HepG2 (cell line): ENCODE measurements around the gene CLDN5. TPM values are rescaled to one million over a fixed set of nuclear protein-coding genes. Genes with fewer than 3 reads are reported as not detected.
A peak's percentile ranks its signal among the peaks of the same experiment; 100 is the strongest.

ENCODE experiments used
- CBX1 ChIP-seq: IDR thresholded peaks from one replicate; pipeline ENCODE4 v1.6.1; 2016; ENCODE audit warnings: antibody characterized with exemption, low read depth
- DR1 ChIP-seq: sonication (generic); formaldehyde crosslinking; IDR thresholded peaks from 2 replicates; pipeline ENCODE4 v1.8.0; 2021; ENCODE audit warnings: mild to moderate bottlenecking, missing genetic modification reagents, inconsistent platforms
- FOSL2 ChIP-seq: sonication (generic); formaldehyde crosslinking; IDR thresholded peaks from 2 replicates; pipeline ENCODE4 v1.4.0; 2020; ENCODE audit warnings: missing genetic modification reagents
- HNRNPUL1 ChIP-seq: fragments of 200-400 bp; formaldehyde crosslinking; IDR thresholded peaks from 2 replicates; pipeline ENCODE4 v1.6.1; 2017; ENCODE audit warnings: low read depth, mild to moderate bottlenecking, low read length, moderate library complexity
- NCOA2 ChIP-seq: sonication (generic); formaldehyde crosslinking; IDR thresholded peaks from 2 replicates; pipeline ENCODE4 v1.8.0; 2022; ENCODE audit warnings: inconsistent platforms
- NFIB ChIP-seq: sonication (generic); formaldehyde crosslinking; IDR thresholded peaks from 2 replicates; pipeline ENCODE4 v1.9.0; 2021; ENCODE audit warnings: missing genetic modification reagents, mild to moderate bottlenecking, borderline replicate concordance
- NR2F1 ChIP-seq, 2 experiments: fragments of 450-650 bp in 1 of 2; formaldehyde crosslinking in 1 of 2; IDR thresholded peaks; 2 replicates each; pipeline versions ENCODE4 v1.5.0 to v1.6.1; 2016 to 2020; ENCODE audit warnings: mild to moderate bottlenecking in 1 of 2, missing compliant biosample characterization in 1 of 2, missing genetic modification reagents in 1 of 2, moderate library complexity in 1 of 2
- POLR2AphosphoS5 ChIP-seq: IDR thresholded peaks from 2 replicates; pipeline ENCODE4 v1.6.1; 2012; ENCODE audit warnings: low read depth, low read length
- TARDBP ChIP-seq: sonication (generic); formaldehyde crosslinking; IDR thresholded peaks from 2 replicates; pipeline ENCODE4 v1.8.0; 2022; ENCODE audit warnings: mild to moderate bottlenecking, missing genetic modification reagents
- ZFP36L2 ChIP-seq: sonication (generic); formaldehyde crosslinking; IDR thresholded peaks from 2 replicates; pipeline ENCODE4 v1.4.0; 2020; ENCODE audit warnings: missing genetic modification reagents
- ZNF382 ChIP-seq: sonication (generic); formaldehyde crosslinking; IDR thresholded peaks from 2 replicates; pipeline ENCODE4 v1.5.0; 2020; ENCODE audit warnings: missing genetic modification reagents, mild to moderate bottlenecking, borderline replicate concordance
- ZNF546 ChIP-seq: sonication (generic); formaldehyde crosslinking; conservative IDR thresholded peaks from 2 replicates; pipeline ENCODE4 v1.8.1; 2023; ENCODE audit warnings: mild to moderate bottlenecking, missing genetic modification reagents
- ZNF747 ChIP-seq: sonication (generic); formaldehyde crosslinking; IDR thresholded peaks from 2 replicates; pipeline ENCODE4 v1.8.1; 2023; ENCODE audit warnings: missing genetic modification reagents, mild to moderate bottlenecking, borderline replicate concordance
- polyA plus RNA-seq, 8 experiments: library from polyadenylated mRNA; depleted of rRNA in 3 of 8; stranded (reverse) in 7 of 8; unstranded in 1 of 8; fragments of >200 nt; fragmentation: Illumina TruSeq in 4 of 8; extraction: Trizol in 4 of 8; gene quantifications; 2 replicates each; pipeline versions ENCODE4 v1.2.1 to v1.2.3, GENCODE V29; 2011 to 2016; ENCODE audit warnings: low read depth in 4 of 8, missing spikeins in 1 of 8, mixed read lengths in 1 of 8; ENCODE audit not compliant: insufficient read depth in 1 of 8
- total RNA-seq, 5 experiments: library from RNA; depleted of rRNA; stranded (reverse); fragments of >200 nt; fragmentation: Illumina TruSeq; extraction: Trizol; gene quantifications; 2 replicates each; pipeline ENCODE4 v1.2.3, GENCODE V29; 2016; ENCODE audit warnings: low read depth in 1 of 5
- TF ChIP-seq, protein P1 (sequence below): IDR thresholded peaks from 2 replicates; pipeline ENCODE4 v1.6.1; 2016; ENCODE audit warnings: low read depth, missing genetic modification reagents, missing compliant biosample characterization
- TF ChIP-seq, protein P2 (sequence below): sonication (generic); formaldehyde crosslinking; IDR thresholded peaks from 2 replicates; pipeline ENCODE4 v1.4.0; 2020; ENCODE audit warnings: mild to moderate bottlenecking, missing genetic modification reagents
- TF ChIP-seq, protein P3 (sequence below): IDR thresholded peaks from 2 replicates; pipeline ENCODE4 v1.6.1; 2018; ENCODE audit warnings: missing genetic modification reagents, mild to moderate bottlenecking, missing compliant biosample characterization
- TF ChIP-seq, protein P4 (sequence below): IDR thresholded peaks from 2 replicates; pipeline ENCODE4 v1.6.1; 2012; ENCODE audit warnings: inconsistent platforms
- TF ChIP-seq, protein P5 (sequence below): sonication (generic); formaldehyde crosslinking; IDR thresholded peaks from 2 replicates; pipeline ENCODE4 v1.5.0; 2020; ENCODE audit warnings: missing genetic modification reagents

CLDN5 gene
- total and polyA plus RNA-seq, 2 of the 13 experiments (the other 11 are each of a cell fraction or from before 2014, with no cell fraction given): not detected

DNA sequence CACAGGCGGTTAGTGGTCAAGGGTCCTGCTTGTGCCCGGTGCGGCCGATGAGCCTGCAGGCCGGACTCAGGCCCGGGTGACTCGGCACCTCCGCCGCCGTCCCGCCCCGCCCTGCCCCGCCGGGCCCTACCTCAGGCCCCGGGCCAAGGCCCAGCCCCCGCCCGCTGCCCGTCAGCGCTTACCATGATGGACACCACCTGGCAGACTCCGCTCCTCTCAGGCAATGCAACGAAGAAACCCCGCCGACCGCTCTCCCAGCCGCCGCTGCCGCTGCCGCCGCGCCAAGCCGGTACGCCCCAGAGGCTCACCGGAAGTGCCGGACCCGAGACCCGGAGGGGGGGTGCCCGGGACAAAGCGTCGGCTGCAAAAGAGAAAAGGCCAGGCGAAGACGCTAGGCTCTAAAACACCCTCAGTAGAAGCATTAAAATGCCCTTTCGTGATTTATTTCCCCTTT lies 45.3 kb downstream of the CLDN5 start, which contains the start of gene UFD1 (continued):
- TF ChIP-seq ZFP36L2 (CRISPR knock-in tag) (no peak), ZNF747 (CRISPR knock-in tag) (no peak), ZNF546 (no peak), HNRNPUL1 (no peak), DR1 (CRISPR knock-in tag) (no peak), TARDBP (no peak; the same call in 1 of the 2 replicates), CBX1 (no peak), ZNF382 (no peak), FOSL2 (CRISPR knock-in tag) (no peak), POLR2AphosphoS5 (peak; percentile 54), NFIB (CRISPR knock-in tag) (no peak), NR2F1 (CRISPR knock-in tag; IDR thresholded peaks at IDR 0.05) (no peak), NCOA2 (CRISPR knock-in tag) (no peak)
- TF ChIP-seq, protein P1, sequence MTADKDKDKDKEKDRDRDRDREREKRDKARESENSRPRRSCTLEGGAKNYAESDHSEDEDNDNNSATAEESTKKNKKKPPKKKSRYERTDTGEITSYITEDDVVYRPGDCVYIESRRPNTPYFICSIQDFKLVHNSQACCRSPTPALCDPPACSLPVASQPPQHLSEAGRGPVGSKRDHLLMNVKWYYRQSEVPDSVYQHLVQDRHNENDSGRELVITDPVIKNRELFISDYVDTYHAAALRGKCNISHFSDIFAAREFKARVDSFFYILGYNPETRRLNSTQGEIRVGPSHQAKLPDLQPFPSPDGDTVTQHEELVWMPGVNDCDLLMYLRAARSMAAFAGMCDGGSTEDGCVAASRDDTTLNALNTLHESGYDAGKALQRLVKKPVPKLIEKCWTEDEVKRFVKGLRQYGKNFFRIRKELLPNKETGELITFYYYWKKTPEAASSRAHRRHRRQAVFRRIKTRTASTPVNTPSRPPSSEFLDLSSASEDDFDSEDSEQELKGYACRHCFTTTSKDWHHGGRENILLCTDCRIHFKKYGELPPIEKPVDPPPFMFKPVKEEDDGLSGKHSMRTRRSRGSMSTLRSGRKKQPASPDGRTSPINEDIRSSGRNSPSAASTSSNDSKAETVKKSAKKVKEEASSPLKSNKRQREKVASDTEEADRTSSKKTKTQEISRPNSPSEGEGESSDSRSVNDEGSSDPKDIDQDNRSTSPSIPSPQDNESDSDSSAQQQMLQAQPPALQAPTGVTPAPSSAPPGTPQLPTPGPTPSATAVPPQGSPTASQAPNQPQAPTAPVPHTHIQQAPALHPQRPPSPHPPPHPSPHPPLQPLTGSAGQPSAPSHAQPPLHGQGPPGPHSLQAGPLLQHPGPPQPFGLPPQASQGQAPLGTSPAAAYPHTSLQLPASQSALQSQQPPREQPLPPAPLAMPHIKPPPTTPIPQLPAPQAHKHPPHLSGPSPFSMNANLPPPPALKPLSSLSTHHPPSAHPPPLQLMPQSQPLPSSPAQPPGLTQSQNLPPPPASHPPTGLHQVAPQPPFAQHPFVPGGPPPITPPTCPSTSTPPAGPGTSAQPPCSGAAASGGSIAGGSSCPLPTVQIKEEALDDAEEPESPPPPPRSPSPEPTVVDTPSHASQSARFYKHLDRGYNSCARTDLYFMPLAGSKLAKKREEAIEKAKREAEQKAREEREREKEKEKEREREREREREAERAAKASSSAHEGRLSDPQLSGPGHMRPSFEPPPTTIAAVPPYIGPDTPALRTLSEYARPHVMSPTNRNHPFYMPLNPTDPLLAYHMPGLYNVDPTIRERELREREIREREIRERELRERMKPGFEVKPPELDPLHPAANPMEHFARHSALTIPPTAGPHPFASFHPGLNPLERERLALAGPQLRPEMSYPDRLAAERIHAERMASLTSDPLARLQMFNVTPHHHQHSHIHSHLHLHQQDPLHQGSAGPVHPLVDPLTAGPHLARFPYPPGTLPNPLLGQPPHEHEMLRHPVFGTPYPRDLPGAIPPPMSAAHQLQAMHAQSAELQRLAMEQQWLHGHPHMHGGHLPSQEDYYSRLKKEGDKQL: no peak
- TF ChIP-seq, protein P2, sequence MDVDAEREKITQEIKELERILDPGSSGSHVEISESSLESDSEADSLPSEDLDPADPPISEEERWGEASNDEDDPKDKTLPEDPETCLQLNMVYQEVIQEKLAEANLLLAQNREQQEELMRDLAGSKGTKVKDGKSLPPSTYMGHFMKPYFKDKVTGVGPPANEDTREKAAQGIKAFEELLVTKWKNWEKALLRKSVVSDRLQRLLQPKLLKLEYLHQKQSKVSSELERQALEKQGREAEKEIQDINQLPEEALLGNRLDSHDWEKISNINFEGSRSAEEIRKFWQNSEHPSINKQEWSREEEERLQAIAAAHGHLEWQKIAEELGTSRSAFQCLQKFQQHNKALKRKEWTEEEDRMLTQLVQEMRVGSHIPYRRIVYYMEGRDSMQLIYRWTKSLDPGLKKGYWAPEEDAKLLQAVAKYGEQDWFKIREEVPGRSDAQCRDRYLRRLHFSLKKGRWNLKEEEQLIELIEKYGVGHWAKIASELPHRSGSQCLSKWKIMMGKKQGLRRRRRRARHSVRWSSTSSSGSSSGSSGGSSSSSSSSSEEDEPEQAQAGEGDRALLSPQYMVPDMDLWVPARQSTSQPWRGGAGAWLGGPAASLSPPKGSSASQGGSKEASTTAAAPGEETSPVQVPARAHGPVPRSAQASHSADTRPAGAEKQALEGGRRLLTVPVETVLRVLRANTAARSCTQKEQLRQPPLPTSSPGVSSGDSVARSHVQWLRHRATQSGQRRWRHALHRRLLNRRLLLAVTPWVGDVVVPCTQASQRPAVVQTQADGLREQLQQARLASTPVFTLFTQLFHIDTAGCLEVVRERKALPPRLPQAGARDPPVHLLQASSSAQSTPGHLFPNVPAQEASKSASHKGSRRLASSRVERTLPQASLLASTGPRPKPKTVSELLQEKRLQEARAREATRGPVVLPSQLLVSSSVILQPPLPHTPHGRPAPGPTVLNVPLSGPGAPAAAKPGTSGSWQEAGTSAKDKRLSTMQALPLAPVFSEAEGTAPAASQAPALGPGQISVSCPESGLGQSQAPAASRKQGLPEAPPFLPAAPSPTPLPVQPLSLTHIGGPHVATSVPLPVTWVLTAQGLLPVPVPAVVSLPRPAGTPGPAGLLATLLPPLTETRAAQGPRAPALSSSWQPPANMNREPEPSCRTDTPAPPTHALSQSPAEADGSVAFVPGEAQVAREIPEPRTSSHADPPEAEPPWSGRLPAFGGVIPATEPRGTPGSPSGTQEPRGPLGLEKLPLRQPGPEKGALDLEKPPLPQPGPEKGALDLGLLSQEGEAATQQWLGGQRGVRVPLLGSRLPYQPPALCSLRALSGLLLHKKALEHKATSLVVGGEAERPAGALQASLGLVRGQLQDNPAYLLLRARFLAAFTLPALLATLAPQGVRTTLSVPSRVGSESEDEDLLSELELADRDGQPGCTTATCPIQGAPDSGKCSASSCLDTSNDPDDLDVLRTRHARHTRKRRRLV (CRISPR knock-in tag): no peak
- TF ChIP-seq, protein P3, sequence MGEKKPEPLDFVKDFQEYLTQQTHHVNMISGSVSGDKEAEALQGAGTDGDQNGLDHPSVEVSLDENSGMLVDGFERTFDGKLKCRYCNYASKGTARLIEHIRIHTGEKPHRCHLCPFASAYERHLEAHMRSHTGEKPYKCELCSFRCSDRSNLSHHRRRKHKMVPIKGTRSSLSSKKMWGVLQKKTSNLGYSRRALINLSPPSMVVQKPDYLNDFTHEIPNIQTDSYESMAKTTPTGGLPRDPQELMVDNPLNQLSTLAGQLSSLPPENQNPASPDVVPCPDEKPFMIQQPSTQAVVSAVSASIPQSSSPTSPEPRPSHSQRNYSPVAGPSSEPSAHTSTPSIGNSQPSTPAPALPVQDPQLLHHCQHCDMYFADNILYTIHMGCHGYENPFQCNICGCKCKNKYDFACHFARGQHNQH (CRISPR knock-in tag): no peak; the same call in 1 of the 2 replicates
- TF ChIP-seq, protein P4, sequence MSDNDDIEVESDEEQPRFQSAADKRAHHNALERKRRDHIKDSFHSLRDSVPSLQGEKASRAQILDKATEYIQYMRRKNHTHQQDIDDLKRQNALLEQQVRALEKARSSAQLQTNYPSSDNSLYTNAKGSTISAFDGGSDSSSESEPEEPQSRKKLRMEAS: peak; percentile 21; the same call in 1 of the 2 replicates
- TF ChIP-seq, protein P5, sequence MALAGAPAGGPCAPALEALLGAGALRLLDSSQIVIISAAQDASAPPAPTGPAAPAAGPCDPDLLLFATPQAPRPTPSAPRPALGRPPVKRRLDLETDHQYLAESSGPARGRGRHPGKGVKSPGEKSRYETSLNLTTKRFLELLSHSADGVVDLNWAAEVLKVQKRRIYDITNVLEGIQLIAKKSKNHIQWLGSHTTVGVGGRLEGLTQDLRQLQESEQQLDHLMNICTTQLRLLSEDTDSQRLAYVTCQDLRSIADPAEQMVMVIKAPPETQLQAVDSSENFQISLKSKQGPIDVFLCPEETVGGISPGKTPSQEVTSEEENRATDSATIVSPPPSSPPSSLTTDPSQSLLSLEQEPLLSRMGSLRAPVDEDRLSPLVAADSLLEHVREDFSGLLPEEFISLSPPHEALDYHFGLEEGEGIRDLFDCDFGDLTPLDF: 0 out of 2 replicates have a peak, but pooled peaks have one; percentile 5
